H1 (cell line): ENCODE results near the gene R3HDML. TPM values are rescaled to one million over a fixed set of nuclear protein-coding genes. Genes with fewer than 3 reads are reported as not detected.

Experiments used
- CTCF ChIA-PET: fragments of 300-600 bp; sonication (Branson Sonifier 250); formaldehyde crosslinking; loops from one replicate; lab custom pipeline; 2021; ENCODE audit not compliant: partially characterized antibody; lab: Charles Lee
- POLR2A ChIA-PET: fragments of 300-600 bp; sonication (Branson Sonifier 250); formaldehyde crosslinking; loops from one replicate; lab custom pipeline; 2021; ENCODE audit warnings: inconsistent platforms; ENCODE audit not compliant: partially characterized antibody; lab: Charles Lee
- DNase-seq, 2 experiments: peaks; one replicate each; pipeline versions ENCODE4 v3.0.0 to v3.0.0-alpha.2; 2010 to 2022; ENCODE audit warnings: low spot score in 2 of 2, low read depth in 1 of 2, mixed read lengths in 1 of 2
- FAIRE-seq: peaks from 2 replicates; lab custom pipeline; 2011; peaks lifted over from hg19 to GRCh38; lab: Jason Lieb, UNC
- H2AFZ ChIP-seq: 2 replicates; pipeline ENCODE4 v1.8.1; 2012; ENCODE audit warnings: low read length, inconsistent platforms
- H2AK5ac ChIP-seq: 2 replicates; pipeline ENCODE4 v1.6.1; 2013; ENCODE audit warnings: low read depth, low read length
- H2BK120ac ChIP-seq: replicated peaks from 2 replicates; pipeline ENCODE3; 2013; ENCODE audit warnings: low read depth, low read length, inconsistent platforms
- H2BK12ac ChIP-seq: 2 replicates; pipeline ENCODE4 v1.6.1; 2013; ENCODE audit warnings: low read depth, low read length
- H2BK15ac ChIP-seq: 2 replicates; pipeline ENCODE4 v1.6.1; 2013; ENCODE audit warnings: low read length
- H2BK20ac ChIP-seq: 2 replicates; pipeline ENCODE4 v1.6.1; 2013; ENCODE audit warnings: low read length
- H2BK5ac ChIP-seq: 2 replicates; pipeline ENCODE4 v1.6.1; 2013; ENCODE audit warnings: low read depth, low read length
- H3K14ac ChIP-seq: 2 replicates; pipeline ENCODE4 v1.6.1; 2013; ENCODE audit warnings: inconsistent platforms; ENCODE audit not compliant: insufficient read length
- H3K18ac ChIP-seq: 2 replicates; pipeline ENCODE4 v1.6.1; 2013; ENCODE audit warnings: low read length; ENCODE audit errors: extremely low read depth
- H3K23ac ChIP-seq: 2 replicates; pipeline ENCODE4 v1.6.1; 2013; ENCODE audit warnings: inconsistent platforms; ENCODE audit not compliant: insufficient read length
- H3K23me2 ChIP-seq: 2 replicates; pipeline ENCODE4 v1.6.1; 2013; ENCODE audit warnings: low read depth, low read length
- H3K27ac ChIP-seq: 2 replicates; pipeline ENCODE4 v1.6.1; 2011; ENCODE audit warnings: low read depth, low read length, inconsistent platforms
- H3K27me3 ChIP-seq, 4 experiments: replicated peaks in 1 of 4; 1 replicate in 1 of 4; 2 replicates in 3 of 4; pipeline versions ENCODE4 v1.6.1 to v1.8.1; 2011 to 2013; ENCODE audit warnings: low read length in 3 of 4, mild to moderate bottlenecking in 3 of 4, inconsistent platforms in 2 of 4, mixed read lengths in 2 of 4, moderate library complexity in 1 of 4; ENCODE audit not compliant: control insufficient read depth in 3 of 4, insufficient read depth in 3 of 4; ENCODE audit errors: extremely low read depth in 1 of 4
- H3K36me3 ChIP-seq, 4 experiments: 2 replicates each; pipeline versions ENCODE4 v1.6.1 to v1.8.1; 2011 to 2013; ENCODE audit warnings: mild to moderate bottlenecking in 4 of 4, low read length in 3 of 4, moderate library complexity in 2 of 4, control low read depth in 1 of 4, inconsistent platforms in 1 of 4; ENCODE audit not compliant: insufficient read depth in 4 of 4, control insufficient read depth in 2 of 4
- H3K4ac ChIP-seq: replicated peaks from 2 replicates; pipeline ENCODE3; 2013; ENCODE audit warnings: low read length, low read depth, mixed read lengths, inconsistent platforms; ENCODE audit not compliant: insufficient read length
- H3K4me1 ChIP-seq, 4 experiments: replicated peaks in 1 of 4; 1 replicate in 1 of 4; 2 replicates in 3 of 4; pipeline versions ENCODE4 v1.6.1 to v1.8.1; 2011 to 2013; ENCODE audit warnings: low read length in 3 of 4, inconsistent platforms in 2 of 4, mixed read lengths in 1 of 4; ENCODE audit not compliant: insufficient read depth in 4 of 4, control insufficient read depth in 3 of 4
- H3K4me2 ChIP-seq, 2 experiments: 2 replicates each; pipeline versions ENCODE4 v1.6.1 to v1.8.1; 2011 to 2013; ENCODE audit warnings: low read depth in 2 of 2, low read length in 2 of 2, control low read depth in 1 of 2, inconsistent platforms in 1 of 2, mild to moderate bottlenecking in 1 of 2; ENCODE audit not compliant: insufficient read depth in 1 of 2
- H3K4me3 ChIP-seq, 4 experiments: fragments of 200-600, 300-600 bp in 1 of 4; sonication (generic), shearing (Covaris generic), sonication (Bioruptor Twin) in 1 of 4; 2 replicates each; pipeline versions ENCODE4 v1.5.1 to v1.8.1; 2011 to 2016; ENCODE audit warnings: low read length in 4 of 4, low read depth in 3 of 4, control low read depth in 2 of 4, inconsistent platforms in 2 of 4, mild to moderate bottlenecking in 2 of 4, mixed read lengths in 1 of 4, moderate library complexity in 1 of 4; ENCODE audit not compliant: insufficient read depth in 2 of 4; ENCODE audit errors: extremely low read depth in 1 of 4
- H3K56ac ChIP-seq: replicated peaks from 2 replicates; pipeline ENCODE3; 2013; ENCODE audit warnings: low read depth, mild to moderate bottlenecking, mixed read lengths, low read length, inconsistent platforms; ENCODE audit not compliant: insufficient read length
- H3K79me1 ChIP-seq: 2 replicates; pipeline ENCODE4 v1.6.1; 2013; ENCODE audit warnings: low read depth, low read length, control low read depth
- H3K79me2 ChIP-seq, 2 experiments: 2 replicates each; pipeline versions ENCODE4 v1.6.1 to v1.8.1; 2012 to 2013; ENCODE audit warnings: low read length in 2 of 2, mild to moderate bottlenecking in 2 of 2, inconsistent platforms in 1 of 2; ENCODE audit not compliant: insufficient read depth in 2 of 2, control insufficient read depth in 1 of 2
- H3K9ac ChIP-seq, 4 experiments: replicated peaks in 1 of 4; 1 replicate in 1 of 4; 2 replicates in 3 of 4; pipeline versions ENCODE4 v1.6.1 to v1.8.1; 2011 to 2013; ENCODE audit warnings: low read depth in 3 of 4, low read length in 3 of 4, control low read depth in 2 of 4, mild to moderate bottlenecking in 2 of 4, moderate library complexity in 2 of 4, inconsistent platforms in 1 of 4; ENCODE audit errors: extremely low read depth in 1 of 4
- H3K9me3 ChIP-seq, 2 experiments: 2 replicates each; pipeline versions ENCODE4 v1.6.1 to v1.8.1; 2012 to 2013; ENCODE audit warnings: mild to moderate bottlenecking in 2 of 2, moderate library complexity in 2 of 2, control low read depth in 1 of 2, inconsistent platforms in 1 of 2, low read depth in 1 of 2, low read length in 1 of 2, mixed read lengths in 1 of 2; ENCODE audit not compliant: insufficient read depth in 2 of 2
- H4K20me1 ChIP-seq, 2 experiments: replicated peaks in 1 of 2; 2 replicates each; pipeline versions ENCODE3 to v1.8.1; 2011 to 2013; ENCODE audit warnings: inconsistent platforms in 2 of 2, low read length in 2 of 2, mild to moderate bottlenecking in 1 of 2; ENCODE audit not compliant: insufficient read depth in 2 of 2, control insufficient read depth in 1 of 2
- H4K5ac ChIP-seq: 2 replicates; pipeline ENCODE4 v1.6.1; 2013; ENCODE audit warnings: low read length, low read depth, mixed read lengths, inconsistent platforms; ENCODE audit not compliant: insufficient read length
- H4K8ac ChIP-seq: 2 replicates; pipeline ENCODE4 v1.8.0; 2013; ENCODE audit warnings: mild to moderate bottlenecking, moderate library complexity, low read length, inconsistent platforms; ENCODE audit not compliant: insufficient read depth; ENCODE audit errors: extremely low read depth
- H4K91ac ChIP-seq: replicated peaks from 2 replicates; pipeline ENCODE3; 2013; ENCODE audit warnings: low read length, mixed read lengths, inconsistent platforms; ENCODE audit not compliant: insufficient read length
- CHD1 ChIP-seq: IDR thresholded peaks from 2 replicates; pipeline ENCODE4 v1.6.1; 2012; ENCODE audit warnings: low read depth, low read length, improper control_type of control experiment
- CHD2 ChIP-seq: IDR thresholded peaks from 2 replicates; pipeline ENCODE4 v1.6.1; 2012; ENCODE audit warnings: low read length, improper control_type of control experiment
- E2F6 ChIP-seq: IDR thresholded peaks from 2 replicates; pipeline ENCODE4 v1.6.1; 2012; ENCODE audit warnings: inconsistent platforms
- EZH2 ChIP-seq: fragments of 200-600 bp; sonication (generic); IDR thresholded peaks from 2 replicates; pipeline ENCODE4 v1.7.1; 2012; ENCODE audit warnings: low read depth, mild to moderate bottlenecking, moderate library complexity, low read length, inconsistent platforms; ENCODE audit not compliant: severe bottlenecking
- HDAC2 ChIP-seq, 2 experiments: fragments of 300-600 bp in 1 of 2; sonication (generic) in 1 of 2; IDR thresholded peaks; 2 replicates each; pipeline ENCODE4 v1.6.1; 2011 to 2012; ENCODE audit warnings: low read depth in 2 of 2, low read length in 2 of 2, mild to moderate bottlenecking in 2 of 2, moderate library complexity in 2 of 2, borderline replicate concordance in 1 of 2, inconsistent platforms in 1 of 2
- KDM5A ChIP-seq: fragments of 200-600 bp; IDR thresholded peaks from 2 replicates; pipeline ENCODE4 v1.7.1; 2012; ENCODE audit warnings: mild to moderate bottlenecking, low read length, inconsistent platforms, mixed read lengths
- POLR2AphosphoS5 ChIP-seq: IDR thresholded peaks from 2 replicates; pipeline ENCODE4 v1.6.1; 2011; ENCODE audit warnings: low read depth, low read length
- RNF2 ChIP-seq: fragments of 200-900, 300-1000 bp; sonication (generic); IDR thresholded peaks from 2 replicates; pipeline ENCODE4 v1.7.1; 2016; ENCODE audit warnings: borderline replicate concordance, low read depth, mild to moderate bottlenecking, antibody characterized with exemption, low read length; ENCODE audit not compliant: poor library complexity, severe bottlenecking; ENCODE audit errors: missing control alignments
- RXRA ChIP-seq: IDR thresholded peaks from 2 replicates; pipeline ENCODE4 v1.6.1; 2011; ENCODE audit warnings: low read depth, mild to moderate bottlenecking, low read length, moderate library complexity; ENCODE audit not compliant: insufficient read depth
- SP1 ChIP-seq: IDR thresholded peaks from 2 replicates; pipeline ENCODE4 v1.6.1; 2011; ENCODE audit warnings: low read depth, low read length
- SUZ12 ChIP-seq: fragments of 200-600 bp; sonication (generic); IDR thresholded peaks from 2 replicates; pipeline ENCODE4 v1.6.1; 2012; ENCODE audit warnings: mild to moderate bottlenecking, inconsistent platforms, low read length, moderate library complexity, mixed read lengths
- TCF12 ChIP-seq: IDR thresholded peaks from 2 replicates; pipeline ENCODE4 v1.6.1; 2011; ENCODE audit warnings: low read depth, mild to moderate bottlenecking, low read length
- ZNF274 ChIP-seq: IDR thresholded peaks from 2 replicates; pipeline ENCODE4 v1.7.0; 2012; ENCODE audit warnings: low read length, borderline replicate concordance; ENCODE audit errors: extremely low read depth
- WGBS, 2 experiments: shearing (Covaris generic) in 1 of 2; methylation state at CpG; one replicate each; pipeline versions ENCODE4 v1.1.6 to v1.1.7; 2013 to 2015; ENCODE audit warnings: low lambda C conversion rate in 2 of 2, mixed read lengths in 2 of 2, inconsistent platforms in 1 of 2, low coverage in 1 of 2, missing lambda C conversion rate in 1 of 2; ENCODE audit not compliant: insufficient replicate concordance in 2 of 2, insufficient coverage in 1 of 2, insufficient read length in 1 of 2; ENCODE audit errors: extremely low coverage in 1 of 2, missing lambda C conversion rate in 1 of 2; 5-methylcytosine and 5-hydroxymethylcytosine counted together
- polyA plus RNA-seq, 7 experiments: library from polyadenylated mRNA; depleted of rRNA in 3 of 7; stranded (reverse) in 5 of 7; unstranded in 2 of 7; fragments of >200 nt in 5 of 7; fragments of 200-250 nt in 2 of 7; gene quantifications; 1 replicate in 5 of 7; 2 replicates in 1 of 7; 4 replicates in 1 of 7; pipeline versions ENCODE4 v1.2.1 to v1.2.3, GENCODE V29; 2011 to 2013; ENCODE audit warnings: missing spikeins in 2 of 7, mixed read lengths in 2 of 7
- total RNA-seq: library from RNA; stranded (reverse); fragmentation: NEBNext Ultra II Directional; extraction: Animal tissue kit (Norgen Biotek cat#: 25700); gene quantifications from 2 replicates; pipeline ENCODE4 v1.2.1, GENCODE V29; 2021

The R3HDML gene
- total and polyA plus RNA-seq, 2 of the 8 experiments (the other 6 are each of a cell fraction or from before 2014, with no cell fraction given): not detected

- CTCF ChIA-PET: interaction anchor here (0.7 to 1.7 kb wide), 5 partner anchors 33 to 161 kb away, joined by 3 to 6 read pairs (median 3); no protein-coding TSS in a partner anchor
- POLR2A ChIA-PET: no interaction called here
- no peak for TF ChIP-seq SUZ12
- TF ChIP-seq RXRA: no peak
- TF ChIP-seq HDAC2 (IDR thresholded peaks at IDR 0.05; ENCODE audit: borderline replicate concordance in 1 of 2, low read depth in 2 of 2, low read length in 2 of 2): no peak
- no peak for TF ChIP-seq KDM5A
- TF ChIP-seq SP1: no peak
- TF ChIP-seq CHD1: no peak
- TF ChIP-seq RNF2: no peak
- TF ChIP-seq POLR2AphosphoS5: no peak
- no peak for TF ChIP-seq EZH2
- no peak for TF ChIP-seq ZNF274
- TF ChIP-seq E2F6: no peak
- no peak for TF ChIP-seq TCF12
- TF ChIP-seq CHD2: no peak
Measured at GRCh38 chr20:44343162-44343675, 6.4 kb downstream of the R3HDML start.

More at GRCh38 chr20:44343162-44343675, 6.4 kb downstream of the R3HDML start:
- WGBS, 2 experiments: 84% methylated on average over 12 of the region's 12 CpGs; no CpG with 5 or more reads in 1 of the 2 experiments
- FAIRE-seq: no peak
- Histone ChIP-seq H3K36me3 (no peaks in the 10 kb centered on the region), H3K14ac (no peak overlapping the region), H2BK12ac (no peak overlapping the region), H2BK20ac (no peak overlapping the region), H2AK5ac (no peak overlapping the region), H3K9ac (no peak overlapping the region), H3K4ac (no peak overlapping the region), H3K79me2 (no peaks in the 10 kb centered on the region), H3K27ac (no peak overlapping the region), H3K4me3 (no peak overlapping the region), H3K18ac (no peak overlapping the region), H4K91ac (no peak overlapping the region), H4K8ac (peak overlapping the region; percentile 38; the same call in 1 of the 2 replicates), H4K5ac (no peak overlapping the region), H2AFZ (no peak overlapping the region), H3K56ac (no peak overlapping the region), H3K23me2 (no peaks in the 10 kb centered on the region), H3K4me1 (no peaks in the 10 kb centered on the region), H3K9me3 (no peaks in the 10 kb centered on the region), H3K23ac (no peak overlapping the region), H2BK5ac (no peak overlapping the region), H2BK15ac (no peak overlapping the region), H4K20me1 (no peaks in the 10 kb centered on the region), H2BK120ac (no peak overlapping the region), H3K79me1 (no peaks in the 10 kb centered on the region), H3K27me3 (no peaks in the 10 kb centered on the region), H3K4me2 (no peak overlapping the region)
- no peak for DNase-seq
